ENCODE measurements around the gene CDC25B.

DNA sequence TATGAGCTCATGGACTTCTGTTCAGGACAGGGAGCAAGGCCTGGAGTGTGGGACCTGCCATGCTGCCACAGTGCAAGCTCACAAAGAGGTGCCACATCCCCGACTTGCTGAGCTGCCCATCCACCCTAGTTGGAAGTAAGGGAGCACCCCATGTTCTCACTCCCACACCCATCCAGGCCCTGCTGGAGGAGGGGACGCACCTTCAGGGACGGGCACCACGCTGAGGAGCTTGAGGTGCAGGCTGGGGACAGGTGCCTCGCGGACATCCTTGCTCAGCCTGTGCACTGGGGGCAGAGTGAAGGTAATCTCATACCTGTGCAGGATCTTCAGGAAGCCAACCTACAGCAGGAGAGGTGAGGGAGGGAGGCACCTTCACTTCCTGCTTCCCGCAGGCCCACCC, 40.8 kb upstream of the CDC25B start:
- TF ChIP-seq, protein P1, sequence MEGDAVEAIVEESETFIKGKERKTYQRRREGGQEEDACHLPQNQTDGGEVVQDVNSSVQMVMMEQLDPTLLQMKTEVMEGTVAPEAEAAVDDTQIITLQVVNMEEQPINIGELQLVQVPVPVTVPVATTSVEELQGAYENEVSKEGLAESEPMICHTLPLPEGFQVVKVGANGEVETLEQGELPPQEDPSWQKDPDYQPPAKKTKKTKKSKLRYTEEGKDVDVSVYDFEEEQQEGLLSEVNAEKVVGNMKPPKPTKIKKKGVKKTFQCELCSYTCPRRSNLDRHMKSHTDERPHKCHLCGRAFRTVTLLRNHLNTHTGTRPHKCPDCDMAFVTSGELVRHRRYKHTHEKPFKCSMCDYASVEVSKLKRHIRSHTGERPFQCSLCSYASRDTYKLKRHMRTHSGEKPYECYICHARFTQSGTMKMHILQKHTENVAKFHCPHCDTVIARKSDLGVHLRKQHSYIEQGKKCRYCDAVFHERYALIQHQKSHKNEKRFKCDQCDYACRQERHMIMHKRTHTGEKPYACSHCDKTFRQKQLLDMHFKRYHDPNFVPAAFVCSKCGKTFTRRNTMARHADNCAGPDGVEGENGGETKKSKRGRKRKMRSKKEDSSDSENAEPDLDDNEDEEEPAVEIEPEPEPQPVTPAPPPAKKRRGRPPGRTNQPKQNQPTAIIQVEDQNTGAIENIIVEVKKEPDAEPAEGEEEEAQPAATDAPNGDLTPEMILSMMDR (IDR thresholded peaks at IDR 0.05) = no peak
- TF ChIP-seq POLR2A (IDR thresholded peaks at IDR 0.05) = no peak
- TF ChIP-seq POLR2AphosphoS5 (IDR thresholded peaks at IDR 0.05; ENCODE audit: insufficient read depth in 1 of 2, low read depth in 1 of 2) = no peak

All from vagina (tissue), 2 donors.